ENCODE results near the gene UBAC2. TPM values are rescaled to one million over a fixed set of nuclear protein-coding genes. Genes with fewer than 3 reads are reported as not detected.
A peak's percentile ranks its signal among the peaks of the same experiment; 100 is the strongest.

UBAC2 gene
- total and polyA plus RNA-seq, 2 of the 8 experiments (the other 6 are each of a cell fraction or from before 2014, with no cell fraction given), result 75.9 to 76.9 TPM

DNA sequence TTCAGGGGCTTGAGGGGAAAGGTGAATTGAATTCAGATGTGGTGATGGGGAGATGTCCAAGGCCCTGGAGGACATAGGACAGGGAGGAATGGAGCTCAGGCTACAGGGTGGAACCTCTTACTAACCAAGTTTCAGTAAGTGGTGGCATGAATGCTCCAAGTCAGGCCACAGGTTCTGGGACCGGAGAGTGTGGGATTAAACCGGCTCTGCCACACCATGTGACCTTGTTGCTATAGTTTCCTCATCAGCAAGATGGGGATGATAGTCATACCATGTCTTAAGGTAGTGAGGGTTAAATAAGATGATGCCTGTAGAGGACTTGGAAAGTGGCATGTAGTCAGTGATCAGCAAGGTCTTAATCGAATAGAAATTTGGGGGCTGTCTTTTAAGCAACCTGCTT is 90.2 kb downstream of the UBAC2 start:
- 86% methylated on average over 2 of the region's 3 CpGs; no CpG with 5 or more reads in 1 of the 2 experiments for WGBS, 2 experiments (ENCODE audit: extremely low coverage in 1 of 2, insufficient coverage in 1 of 2, insufficient read length in 1 of 2, insufficient replicate concordance in 2 of 2, low coverage in 1 of 2, low lambda C conversion rate in 2 of 2, missing lambda C conversion rate in 1 of 2)
- no peak overlapping the region for H3K27ac ChIP-seq (ENCODE audit: low read depth, low read length)
- H3K79me2 ChIP-seq (ENCODE audit: control insufficient read depth in 1 of 2, insufficient read depth in 2 of 2, low read length in 2 of 2), result no peaks in the 10 kb centered on the region
- H2BK5ac ChIP-seq (ENCODE audit: low read depth, low read length), result no peak overlapping the region
- no peaks in the 10 kb centered on the region for H3K4me1 ChIP-seq (replicated peaks in 1 of 4; ENCODE audit: control insufficient read depth in 3 of 4, insufficient read depth in 4 of 4, low read length in 3 of 4)
- H2BK15ac ChIP-seq (ENCODE audit: low read length), result no peak overlapping the region
- H2BK120ac ChIP-seq (replicated peaks; ENCODE audit: low read depth, low read length), result no peak overlapping the region
- no peak overlapping the region for H3K4me3 ChIP-seq (ENCODE audit: extremely low read depth in 1 of 4, insufficient read depth in 2 of 4, low read depth in 3 of 4, low read length in 4 of 4)
- no peak overlapping the region for H3K23ac ChIP-seq (ENCODE audit: insufficient read length)
- H2AK5ac ChIP-seq (ENCODE audit: low read depth, low read length), result no peak overlapping the region
- ChIA-PET CTCF (ENCODE audit: partially characterized antibody) (no interaction called here), POLR2A (ENCODE audit: partially characterized antibody) (no interaction called here)
- H3K9ac ChIP-seq (replicated peaks in 1 of 4; ENCODE audit: extremely low read depth in 1 of 4, low read depth in 3 of 4, low read length in 3 of 4), result no peak overlapping the region
- H3K14ac ChIP-seq (ENCODE audit: insufficient read length), result no peak overlapping the region
- no peak for DNase-seq (ENCODE audit: low read depth in 1 of 2, low spot score in 2 of 2)
- H2BK12ac ChIP-seq (ENCODE audit: low read depth, low read length), result no peak overlapping the region
- 0 out of 2 replicates have a peak, but pooled peaks cover 4% of the 10 kb centered on the region for H3K79me1 ChIP-seq (ENCODE audit: low read depth, low read length)
- no peak overlapping the region for H3K56ac ChIP-seq (replicated peaks; ENCODE audit: insufficient read length, low read depth, low read length)
- FAIRE-seq, result no peak
- H2AFZ ChIP-seq (ENCODE audit: low read length), result no peak overlapping the region
- H3K4ac ChIP-seq (replicated peaks; ENCODE audit: insufficient read length, low read depth, low read length), result no peak overlapping the region
- no peak overlapping the region for H4K5ac ChIP-seq (ENCODE audit: insufficient read length, low read depth, low read length)
- H3K4me2 ChIP-seq (ENCODE audit: insufficient read depth in 1 of 2, low read depth in 2 of 2, low read length in 2 of 2), result no peak overlapping the region
- H2BK20ac ChIP-seq (ENCODE audit: low read length), result no peak overlapping the region
- H3K18ac ChIP-seq (ENCODE audit: extremely low read depth, low read length), result no peak overlapping the region
- no peaks in the 10 kb centered on the region for H3K36me3 ChIP-seq (ENCODE audit: control insufficient read depth in 2 of 4, insufficient read depth in 4 of 4, low read length in 3 of 4)
- no peaks in the 10 kb centered on the region for H3K9me3 ChIP-seq (ENCODE audit: insufficient read depth in 2 of 2, low read depth in 1 of 2, low read length in 1 of 2)
- H4K20me1 ChIP-seq (replicated peaks in 1 of 2; ENCODE audit: control insufficient read depth in 1 of 2, insufficient read depth in 2 of 2, low read length in 2 of 2), result peaks cover 0 to 1% of the 10 kb centered on the region in 2 experiments
- H4K8ac ChIP-seq (ENCODE audit: extremely low read depth, insufficient read depth, low read length), result no peak overlapping the region
- no peaks in the 10 kb centered on the region for H3K27me3 ChIP-seq (replicated peaks in 1 of 4; ENCODE audit: control insufficient read depth in 3 of 4, extremely low read depth in 1 of 4, insufficient read depth in 3 of 4, low read length in 3 of 4)
- TF ChIP-seq TAF1 (IDR thresholded peaks at IDR 0.05; ENCODE audit: low read depth, low read length) (no peak), USF2 (IDR thresholded peaks at IDR 0.05; ENCODE audit: low read length) (0 out of 2 replicates have a peak, but pooled peaks have one; percentile 17), TBP (IDR thresholded peaks at IDR 0.05; ENCODE audit: low read depth, low read length) (no peak)
- H4K91ac ChIP-seq (replicated peaks; ENCODE audit: insufficient read length, low read length), result no peak overlapping the region
- no peaks in the 10 kb centered on the region for H3K23me2 ChIP-seq (ENCODE audit: low read depth, low read length)
